ENCODE results near the gene CHKB. TPM values are rescaled to one million over a fixed set of nuclear protein-coding genes. Genes with fewer than 3 reads are reported as not detected.

Gene CHKB
- total and polyA plus RNA-seq, 2 of the 8 experiments (the other 6 are each of a cell fraction or from before 2014, with no cell fraction given) = 27.9 to 42.2 TPM

DNA sequence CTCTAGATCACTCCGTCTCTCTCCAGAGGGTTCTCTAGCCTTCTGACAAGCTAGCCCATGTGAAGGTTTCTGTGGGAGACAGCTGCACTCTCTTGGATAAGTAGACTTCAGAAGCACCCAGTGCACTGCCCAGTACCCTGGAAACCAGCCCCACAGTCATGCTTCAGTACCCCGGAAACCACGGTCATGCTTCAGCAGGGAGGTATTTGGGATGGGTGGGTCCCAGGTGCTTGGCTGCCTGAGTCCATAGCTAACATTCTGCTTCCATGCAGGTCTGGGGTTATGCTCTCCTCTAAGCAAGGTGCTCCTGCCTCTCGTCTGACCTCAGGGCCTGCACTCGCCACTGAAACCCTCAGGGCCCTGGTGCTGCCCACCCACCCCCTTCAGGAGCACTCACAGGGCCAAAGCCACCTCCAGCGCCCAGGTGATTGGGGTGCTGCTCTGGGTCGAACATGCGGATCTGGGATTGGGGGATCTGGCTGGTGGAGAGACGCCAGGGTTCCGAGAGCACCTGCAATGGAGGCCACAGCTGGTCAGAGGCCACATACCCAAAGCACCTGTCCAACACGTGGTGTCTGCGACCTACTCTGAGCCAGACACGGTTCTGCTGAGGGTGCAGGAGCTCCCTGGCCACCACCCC, 12.6 kb downstream of the CHKB start (continued):
- TF ChIP-seq MAFK (IDR thresholded peaks at IDR 0.05; ENCODE audit: low read depth, low read length) = no peak
- TF ChIP-seq RNF2 (IDR thresholded peaks at IDR 0.05; ENCODE audit: borderline replicate concordance, low read depth, low read length, missing control alignments, poor library complexity, severe bottlenecking) = no peak
- no peak for TF ChIP-seq CHD7 (IDR thresholded peaks at IDR 0.05; ENCODE audit: insufficient replicate concordance, low read length)
- no peak for TF ChIP-seq KDM5A (IDR thresholded peaks at IDR 0.05; ENCODE audit: low read length)
- no peak for TF ChIP-seq EZH2 (IDR thresholded peaks at IDR 0.05; ENCODE audit: low read depth, low read length, severe bottlenecking)
- no peak for TF ChIP-seq SIN3A (conservative IDR thresholded peaks at IDR 0.05 in 1 of 2, IDR thresholded peaks at IDR 0.05 in 1 of 2; ENCODE audit: low read depth in 1 of 2, low read length in 2 of 2)
